ENCODE results near the gene DENR.
"Not testable (repeated sequence)": the region's sequence is repeated elsewhere in the genome, so short reads cannot be mapped to it uniquely, and the experiment has no call there.

DENR gene, protein sequence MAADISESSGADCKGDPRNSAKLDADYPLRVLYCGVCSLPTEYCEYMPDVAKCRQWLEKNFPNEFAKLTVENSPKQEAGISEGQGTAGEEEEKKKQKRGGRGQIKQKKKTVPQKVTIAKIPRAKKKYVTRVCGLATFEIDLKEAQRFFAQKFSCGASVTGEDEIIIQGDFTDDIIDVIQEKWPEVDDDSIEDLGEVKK

DNA sequence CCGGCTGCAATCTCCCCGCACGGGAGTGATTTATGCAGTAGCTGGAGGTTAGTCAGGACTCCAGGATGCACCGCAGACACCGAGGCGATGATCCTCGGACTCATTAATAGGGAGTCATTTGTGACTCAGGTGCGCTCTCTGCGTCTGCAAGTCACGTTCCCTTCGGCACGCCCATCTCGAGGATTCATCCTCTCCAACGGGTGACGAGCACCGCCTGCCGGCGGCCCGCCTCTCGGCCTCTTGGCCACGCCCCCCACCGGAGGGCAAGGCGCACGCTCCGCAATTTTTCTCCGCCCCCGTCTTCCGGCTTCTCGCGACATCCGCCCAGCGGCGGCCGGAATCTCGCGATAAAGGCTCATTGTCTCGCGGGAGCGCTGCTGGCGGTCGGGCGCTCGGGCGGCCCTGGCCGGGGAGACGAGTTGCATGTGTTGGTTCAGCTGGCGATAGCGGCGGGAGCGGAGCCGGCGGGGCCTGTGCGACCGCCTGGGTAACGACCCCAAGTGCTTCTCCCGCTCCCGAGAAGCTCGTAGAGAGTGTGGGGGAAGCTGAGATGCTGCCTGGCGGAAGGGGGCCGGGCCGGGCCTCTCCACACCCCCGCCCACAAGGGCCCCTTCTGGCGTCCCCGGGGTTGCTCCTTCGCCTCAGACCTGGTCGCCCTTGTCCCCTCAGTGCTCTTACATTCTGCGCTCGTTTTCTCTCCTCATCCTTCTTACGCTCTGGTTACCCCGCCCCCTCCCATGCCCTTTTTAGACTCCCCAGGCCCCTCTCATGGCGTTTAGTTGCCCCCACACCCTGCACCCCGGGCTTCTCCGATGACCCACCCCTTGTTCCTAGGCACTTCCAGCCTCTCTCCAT lies at the start of gene DENR:
Gene DENR (plus strand): TSS at position 361 of the 855 bp plus-strand sequence. CDS start 878 bp downstream, outside the sequence.
- DNase-seq (ENCODE audit: low spot score) = peak; percentile 98

GRCh38 chr12:122702890-122703611 lies 49.6 kb upstream of the DENR start, which contains the start of gene HCAR2:
Gene HCAR2, minus strand, starts transcription at chr12:122703357. Its CDS starts 74 bp downstream, at chr12:122703283.
- DNase-seq (ENCODE audit: low spot score) = not testable (repeated sequence)

- DNase-seq (ENCODE audit: low spot score) = not testable (repeated sequence)
These were observed 48.8 kb upstream of the DENR start for GRCh38 chr12:122703841-122704240.

DNA sequence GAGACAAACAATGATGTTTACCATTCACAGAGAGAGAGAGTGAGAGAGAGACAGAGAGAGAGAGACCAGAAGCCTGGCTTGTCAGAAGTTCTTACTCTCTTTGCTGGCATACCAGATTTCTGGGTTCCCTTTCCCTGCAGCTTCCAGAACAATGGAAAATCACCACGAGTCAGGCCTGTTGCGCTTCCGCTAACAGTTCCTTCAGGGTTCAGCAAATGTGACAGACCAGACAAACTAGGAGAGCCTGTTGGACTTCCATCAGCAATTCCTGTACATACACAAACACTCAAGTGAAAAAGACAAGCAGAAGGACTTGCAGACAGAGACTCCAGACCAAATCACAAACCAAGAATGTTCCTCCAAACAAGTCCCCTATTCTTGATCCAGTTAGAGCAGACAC lies 43.3 kb upstream of the DENR start:
- DNase-seq (ENCODE audit: low spot score) = not testable (repeated sequence)

DNA sequence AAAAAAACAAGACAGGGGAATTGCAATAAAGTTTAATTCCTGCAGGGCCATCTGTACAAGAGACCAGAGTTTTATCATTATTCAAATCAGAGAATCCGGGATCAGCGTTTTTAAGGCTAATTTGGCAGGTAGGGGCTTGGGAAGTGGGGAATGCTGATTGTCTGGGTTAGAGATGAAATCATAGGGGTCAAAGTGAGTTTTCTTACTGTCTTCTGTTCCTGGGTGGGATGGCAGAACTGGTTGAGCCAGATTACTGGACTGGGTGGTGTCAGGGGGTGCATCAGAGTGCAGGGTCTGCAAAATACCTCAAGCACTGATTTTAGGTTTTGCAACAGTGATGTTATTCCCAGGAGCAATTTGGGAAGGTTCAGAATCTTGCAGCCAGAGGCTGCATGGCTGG lies 42.3 kb upstream of the DENR start:
- DNase-seq (ENCODE audit: low spot score) = not testable (repeated sequence)

DNA sequence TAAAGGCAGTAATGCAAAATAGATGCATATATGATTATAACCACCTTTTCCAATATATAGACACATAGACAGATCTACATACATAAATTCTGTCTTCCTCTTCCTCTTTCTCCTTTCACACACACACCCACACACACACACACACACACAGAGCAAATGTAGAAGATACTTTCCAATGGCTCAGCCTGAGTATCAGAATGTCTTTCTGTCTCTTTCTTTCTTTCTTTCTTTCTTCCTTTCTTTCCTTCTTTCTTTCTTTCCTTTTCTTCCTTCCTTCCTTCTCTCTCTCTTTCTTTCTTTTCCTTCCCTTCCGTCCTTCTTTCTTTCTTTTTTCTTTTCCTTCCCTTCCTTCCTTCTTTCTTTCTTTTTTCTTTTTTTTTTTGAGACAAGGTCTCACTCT lies 41.4 kb upstream of the DENR start:
- DNase-seq (ENCODE audit: low spot score) = not testable (repeated sequence)

DNA sequence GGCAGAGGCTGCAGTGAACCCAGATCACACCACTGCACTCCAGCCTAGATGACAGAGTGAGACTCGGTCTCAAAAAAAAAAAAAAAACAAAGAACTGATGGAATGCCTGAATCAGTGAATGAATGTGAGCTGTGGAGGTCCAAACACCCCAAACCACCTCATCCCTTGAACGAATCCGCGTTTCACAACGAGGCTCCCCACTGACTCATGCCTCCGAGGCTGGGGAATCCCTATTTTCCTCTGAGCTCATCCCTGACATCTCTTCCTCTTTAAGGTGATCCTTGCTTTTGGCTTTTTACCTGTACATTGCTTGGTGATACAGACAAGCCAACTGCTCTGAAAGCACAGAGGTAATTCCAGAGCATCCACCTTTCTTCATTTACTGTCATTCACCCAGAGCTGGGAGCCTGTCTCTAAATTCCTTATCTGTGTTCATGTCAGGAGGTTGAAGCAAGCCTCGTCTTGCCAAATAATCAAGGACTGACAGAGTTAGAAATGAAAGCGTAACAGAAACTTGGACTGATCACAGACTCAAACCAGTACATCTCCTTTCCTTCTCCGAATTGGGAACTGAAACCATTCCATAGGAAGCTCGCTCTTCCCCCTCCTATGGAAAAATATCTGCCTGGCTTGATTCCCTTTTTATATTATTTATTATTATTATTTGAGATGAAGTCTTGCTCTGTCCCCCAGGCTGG lies 39.0 kb upstream of the DENR start:
- DNase-seq (ENCODE audit: low spot score) = not testable (repeated sequence)

DNA sequence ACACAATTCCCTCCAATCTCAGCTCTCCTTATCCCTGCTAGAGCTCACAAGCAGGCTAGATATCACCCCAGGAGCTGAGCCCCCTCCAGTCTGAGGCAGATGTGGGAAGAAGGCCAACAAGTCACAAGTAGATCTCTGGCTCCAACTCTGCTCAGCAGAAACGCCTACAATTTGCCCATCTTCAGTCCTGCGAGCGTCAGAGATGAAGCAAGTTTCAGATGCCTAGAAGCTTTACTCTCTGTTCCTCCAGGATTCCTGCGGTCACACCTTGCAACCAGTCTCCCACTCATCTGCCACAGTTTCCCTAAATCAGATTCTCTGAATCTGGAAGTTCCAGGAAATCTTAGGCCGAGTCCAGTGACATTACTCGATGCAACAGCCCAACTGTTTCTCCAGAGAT lies 37.4 kb upstream of the DENR start:
- not testable (repeated sequence) for DNase-seq (ENCODE audit: low spot score)

GRCh38 chr12:122716658-122717057 lies 36.0 kb upstream of the DENR start, which contains the start of gene HCAR3:
Gene HCAR3, minus strand, starts transcription at chr12:122716811. Its CDS starts 74 bp downstream, at chr12:122716737.
- not testable (repeated sequence) for DNase-seq (ENCODE audit: low spot score)

- no peak for DNase-seq (ENCODE audit: low spot score)
These were observed 31.5 kb upstream of the DENR start for GRCh38 chr12:122721057-122721545.

- no peak for DNase-seq (ENCODE audit: low spot score)
These were observed 30.2 kb upstream of the DENR start for GRCh38 chr12:122722387-122722786.

GRCh38 chr12:122724641-122725243 lies 27.9 kb upstream of the DENR start:
- DNase-seq (ENCODE audit: low spot score) = no peak

DNA sequence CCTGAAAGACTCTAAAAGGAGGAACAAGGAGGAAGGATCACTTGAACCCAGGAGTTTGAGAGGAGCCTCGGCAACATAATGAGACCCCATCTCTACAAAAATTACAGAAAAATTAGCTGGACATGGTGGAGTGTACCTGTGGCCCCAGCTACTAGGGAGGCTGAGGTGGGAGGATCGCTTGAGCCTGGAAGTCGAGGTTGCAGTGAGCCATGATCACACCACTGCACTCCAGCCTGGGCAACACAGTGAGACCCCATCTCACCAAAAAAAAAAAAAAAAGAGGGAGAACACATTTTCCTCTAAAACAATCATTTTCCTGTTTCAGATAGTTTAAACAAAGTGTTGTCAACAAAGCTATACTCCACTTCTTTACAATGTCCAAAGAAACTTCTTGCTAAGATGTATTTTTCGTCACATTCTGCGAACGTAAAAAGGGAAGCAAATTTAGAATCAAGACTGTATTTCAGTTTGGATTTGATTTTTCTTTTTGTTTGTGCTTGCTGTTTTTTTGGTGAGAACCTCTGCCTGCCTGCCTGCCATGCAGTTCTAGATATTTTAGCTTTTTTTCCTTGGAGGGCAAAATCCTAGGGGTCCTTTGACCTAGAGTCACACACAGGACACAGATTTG lies 27.1 kb upstream of the DENR start:
- DNase-seq (ENCODE audit: low spot score) = no peak

- DNase-seq (ENCODE audit: low spot score) = no peak
These were observed 26.5 kb upstream of the DENR start for GRCh38 chr12:122726080-122726558.

- DNase-seq (ENCODE audit: low spot score) = no peak
These were observed 22.9 kb upstream of the DENR start for GRCh38 chr12:122729583-122730214.

GRCh38 chr12:122730215-122731014 lies 22.2 kb upstream of the DENR start, which contains the start of gene HCAR1:
Gene HCAR1, minus strand, starts transcription at chr12:122730844. Its CDS starts 505 bp downstream, at chr12:122730339.
- no peak for DNase-seq (ENCODE audit: low spot score)

DNA sequence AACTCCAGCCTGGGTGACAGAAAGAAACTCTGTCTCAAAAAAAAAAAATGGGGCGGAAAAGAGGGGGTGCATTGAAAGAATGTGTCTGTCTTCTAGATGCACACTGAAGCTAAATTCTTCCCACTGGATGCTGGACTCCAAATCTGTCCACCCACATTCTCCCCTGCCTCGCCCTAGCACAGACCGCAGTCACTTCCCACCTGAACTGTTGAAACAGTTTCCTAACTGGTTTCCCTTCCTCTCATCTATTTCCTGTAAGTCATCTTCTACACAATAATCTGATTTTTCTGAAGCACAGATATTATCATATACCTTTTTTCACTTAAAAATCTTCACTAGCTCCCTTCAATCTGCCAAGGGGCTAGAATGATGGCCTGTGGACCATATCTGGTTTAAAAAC lies 20.5 kb upstream of the DENR start:
- no peak for DNase-seq (ENCODE audit: low spot score)

GRCh38 chr12:122732611-122733010 lies 20.0 kb upstream of the DENR start:
- no peak for DNase-seq (ENCODE audit: low spot score)

GRCh38 chr12:122738571-122738970 lies 14.1 kb upstream of the DENR start:
- DNase-seq (ENCODE audit: low spot score) = no peak
